Brain microvascular endothelial cell (primary cell): Measurements from ENCODE around the gene CFAP206.

Source experiments
- DNase-seq: peaks from one replicate; pipeline ENCODE4 v3.0.0-alpha.2; 2020
- H3K27ac ChIP-seq: fragments of 250-450 bp; sonication (Bioruptor Pico); 2 replicates; pipeline ENCODE4 v1.5.1; 2020; ENCODE audit warnings: mild to moderate bottlenecking, moderate library complexity
- H3K27me3 ChIP-seq: fragments of 250-450 bp; sonication (Bioruptor Pico); replicated peaks from 2 replicates; pipeline ENCODE4 v1.5.1; 2020; ENCODE audit warnings: mild to moderate bottlenecking
- H3K36me3 ChIP-seq: fragments of 250-450 bp; sonication (Bioruptor Pico); replicated peaks from 2 replicates; pipeline ENCODE4 v1.5.1; 2020; ENCODE audit warnings: mild to moderate bottlenecking
- H3K4me3 ChIP-seq: 2 replicates; pipeline ENCODE4 v1.5.1; 2011; ENCODE audit warnings: low read depth, mild to moderate bottlenecking, control low read depth, low read length, moderate library complexity
- CTCF ChIP-seq: IDR thresholded peaks from 2 replicates; pipeline ENCODE4 v1.5.1; 2011; ENCODE audit warnings: low read depth, mild to moderate bottlenecking, moderate library complexity, low read length, control low read depth, inconsistent platforms; ENCODE audit errors: missing control alignments
- in situ Hi-C: cut with HindIII; loops from 2 replicates; pipeline ENCODE4 v1.10.0; 2017; ENCODE audit warnings: low sequenced_read_pairs, low pct_ligation_motif_present

The CFAP206 gene

GRCh38 chr6:87375315-87375714 lies 32.5 kb upstream of the CFAP206 start:
- no peak overlapping the region for H3K4me3 ChIP-seq
- H3K27ac ChIP-seq = no peak overlapping the region
- H3K27me3 ChIP-seq = no peaks in the 10 kb centered on the region
- DNase-seq = no peak
- H3K36me3 ChIP-seq = no peaks in the 10 kb centered on the region
- TF ChIP-seq CTCF = no peak
- in situ Hi-C loops = no loop called here

GRCh38 chr6:87376643-87377042 lies 31.1 kb upstream of the CFAP206 start:
- TF ChIP-seq CTCF = no peak
- Histone ChIP-seq H3K27ac (no peak overlapping the region), H3K4me3 (no peak overlapping the region), H3K27me3 (no peaks in the 10 kb centered on the region), H3K36me3 (no peaks in the 10 kb centered on the region)
- no peak for DNase-seq
- in situ Hi-C loops = no loop called here

GRCh38 chr6:87378947-87379346 lies 28.8 kb upstream of the CFAP206 start:
- Histone ChIP-seq H3K36me3 (no peaks in the 10 kb centered on the region), H3K4me3 (no peak overlapping the region), H3K27me3 (no peaks in the 10 kb centered on the region), H3K27ac (no peak overlapping the region)
- DNase-seq = no peak
- no peak for TF ChIP-seq CTCF
- in situ Hi-C loops = no loop called here

GRCh38 chr6:87382861-87383260 lies 24.9 kb upstream of the CFAP206 start:
- Histone ChIP-seq H3K27me3 (no peaks in the 10 kb centered on the region), H3K27ac (no peak overlapping the region), H3K36me3 (no peaks in the 10 kb centered on the region), H3K4me3 (no peak overlapping the region)
- no peak for DNase-seq
- no peak for TF ChIP-seq CTCF
- in situ Hi-C loops = no loop called here

GRCh38 chr6:87384038-87384437 lies 23.7 kb upstream of the CFAP206 start:
- no peak for TF ChIP-seq CTCF
- no peak for DNase-seq
- in situ Hi-C loops = no loop called here
- no peak overlapping the region for H3K4me3 ChIP-seq
- H3K27me3 ChIP-seq = no peaks in the 10 kb centered on the region
- H3K27ac ChIP-seq = no peak overlapping the region
- no peaks in the 10 kb centered on the region for H3K36me3 ChIP-seq

GRCh38 chr6:87384449-87384848 lies 23.3 kb upstream of the CFAP206 start:
- H3K4me3 ChIP-seq = no peak overlapping the region
- no peak for DNase-seq
- TF ChIP-seq CTCF = no peak
- H3K27me3 ChIP-seq = no peaks in the 10 kb centered on the region
- in situ Hi-C loops = no loop called here
- no peak overlapping the region for H3K27ac ChIP-seq
- no peaks in the 10 kb centered on the region for H3K36me3 ChIP-seq
